H1 (cell line): ENCODE measurements around the gene DCTN3.

Experiments
- ATF2 ChIP-seq: IDR thresholded peaks from 2 replicates; pipeline ENCODE4 v1.6.1; 2012; ENCODE audit warnings: low read length, inconsistent platforms
- CHD1 ChIP-seq: IDR thresholded peaks from 2 replicates; pipeline ENCODE4 v1.6.1; 2012; ENCODE audit warnings: low read depth, low read length, improper control_type of control experiment
- CHD2 ChIP-seq: IDR thresholded peaks from 2 replicates; pipeline ENCODE4 v1.6.1; 2012; ENCODE audit warnings: low read length, improper control_type of control experiment
- CTCF ChIP-seq, 3 experiments: IDR thresholded peaks; 1 replicate in 2 of 3; 2 replicates in 1 of 3; pipeline versions ENCODE4 v1.5.1 to v1.6.1; 2011; ENCODE audit warnings: low read length in 3 of 3, mild to moderate bottlenecking in 3 of 3, inconsistent platforms in 2 of 3, low read depth in 1 of 3, moderate library complexity in 1 of 3; ENCODE audit not compliant: insufficient read depth in 1 of 3; ENCODE audit errors: control extremely low read depth in 1 of 3
- HDAC6 ChIP-seq: IDR thresholded peaks from one replicate; pipeline ENCODE4 v1.7.1; 2012; ENCODE audit warnings: low read depth, mild to moderate bottlenecking, inconsistent platforms, low read length, moderate library complexity
- RFX5 ChIP-seq: IDR thresholded peaks from 2 replicates; pipeline ENCODE4 v1.6.1; 2011; ENCODE audit warnings: low read depth, low read length, improper control_type of control experiment, borderline replicate concordance
- RXRA ChIP-seq: IDR thresholded peaks from 2 replicates; pipeline ENCODE4 v1.6.1; 2011; ENCODE audit warnings: low read depth, mild to moderate bottlenecking, low read length, moderate library complexity; ENCODE audit not compliant: insufficient read depth
- SIN3A ChIP-seq, 2 experiments: IDR thresholded peaks in 1 of 2; conservative IDR thresholded peaks in 1 of 2; 2 replicates each; pipeline ENCODE4 v1.6.1; 2011 to 2012; ENCODE audit warnings: low read length in 2 of 2, improper control_type of control experiment in 1 of 2, low read depth in 1 of 2, mild to moderate bottlenecking in 1 of 2
- TCF12 ChIP-seq: IDR thresholded peaks from 2 replicates; pipeline ENCODE4 v1.6.1; 2011; ENCODE audit warnings: low read depth, mild to moderate bottlenecking, low read length

- TF ChIP-seq CTCF (IDR thresholded peaks at IDR 0.05; ENCODE audit: control extremely low read depth in 1 of 3, insufficient read depth in 1 of 3, low read depth in 1 of 3, low read length in 3 of 3) (no peak), HDAC6 (no peak), TCF12 (no peak), SIN3A (conservative IDR thresholded peaks at IDR 0.05 in 1 of 2, IDR thresholded peaks at IDR 0.05 in 1 of 2; ENCODE audit: low read depth in 1 of 2, low read length in 2 of 2) (no peak), RFX5 (no peak), RXRA (no peak), ATF2 (no peak), CHD1 (no peak), CHD2 (no peak)
Observed at GRCh38 chr9:34566972-34567371, 53.3 kb downstream of the DCTN3 start.
